BJ (cell line): ENCODE measurements around the gene AP1AR. TPM values are rescaled to one million over a fixed set of nuclear protein-coding genes. Genes with fewer than 3 reads are reported as not detected.
"Not testable (repeated sequence)": the region's sequence is repeated elsewhere in the genome, so short reads cannot be mapped to it uniquely, and the experiment has no call there.

Experiments used
- CTCF ChIA-PET: fragments of 350-600 bp; formaldehyde crosslinking; extraction: SDS; loops from one replicate; lab custom pipeline; 2021; ENCODE audit warnings: antibody characterized with exemption, inconsistent platforms; lab: Yijun Ruan, JAX
- POLR2A ChIA-PET: fragments of 300-600 bp; sonication (Branson Sonifier 250); formaldehyde crosslinking; extraction: SDS; loops from one replicate; lab custom pipeline; 2021; ENCODE audit warnings: antibody characterized with exemption; lab: Charles Lee
- DNase-seq: peaks from one replicate; pipeline ENCODE4 v3.0.0-alpha.2; 2011; ENCODE audit warnings: low read depth
- H3K27me3 ChIP-seq: 2 replicates; pipeline ENCODE4 v1.6.0; 2011; ENCODE audit warnings: low read length; ENCODE audit not compliant: control insufficient read depth, insufficient read depth
- H3K36me3 ChIP-seq: 2 replicates; pipeline ENCODE4 v1.5.1; 2011; ENCODE audit warnings: low read length; ENCODE audit not compliant: control insufficient read depth, insufficient read depth
- H3K4me3 ChIP-seq: 2 replicates; pipeline ENCODE4 v1.5.1; 2011; ENCODE audit warnings: low read depth, mild to moderate bottlenecking, control low read depth, low read length
- CTCF ChIP-seq: IDR thresholded peaks from 2 replicates; pipeline ENCODE4 v1.5.1; 2011; ENCODE audit warnings: low read depth, mild to moderate bottlenecking, control low read depth, inconsistent platforms, low read length, moderate library complexity; ENCODE audit not compliant: insufficient read depth
- polyA plus RNA-seq: library from polyadenylated mRNA; depleted of rRNA; stranded (reverse); fragments of >200 nt; gene quantifications from 2 replicates; pipeline ENCODE4 v1.2.3, GENCODE V29; 2011

AP1AR gene
- polyA plus RNA-seq, 1 experiment = 3.3 TPM

GRCh38 chr4:112277705-112278448 is 46.3 kb downstream of the AP1AR start:
- no peak overlapping the region for H3K4me3 ChIP-seq
- DNase-seq = no peak
- no peaks in the 10 kb centered on the region for H3K36me3 ChIP-seq
- H3K27me3 ChIP-seq = no peaks in the 10 kb centered on the region
- ChIA-PET POLR2A (no interaction called here), CTCF (no interaction called here)
- TF ChIP-seq CTCF = no peak

- Histone ChIP-seq H3K4me3 (no peak overlapping the region), H3K36me3 (no peaks in the 10 kb centered on the region), H3K27me3 (no peaks in the 10 kb centered on the region)
- ChIA-PET CTCF (interaction anchor here (0.6 to 3.0 kb wide), 2 partner anchors 12 to 477 kb away, joined by 3 to 11 read pairs; no protein-coding TSS in a partner anchor), POLR2A (interaction anchor here (0.7 kb wide), 1 partner anchor 358 kb away, joined by 5 read pairs; no protein-coding TSS in a partner anchor)
- TF ChIP-seq CTCF = no peak
- DNase-seq = no peak
Observed at GRCh38 chr4:112279025-112279881, 47.7 kb downstream of the AP1AR start.

- no peak for DNase-seq
- no peaks in the 10 kb centered on the region for H3K27me3 ChIP-seq
- TF ChIP-seq CTCF = no peak
- POLR2A ChIA-PET = no interaction called here
- H3K36me3 ChIP-seq = no peaks in the 10 kb centered on the region
- CTCF ChIA-PET = interaction anchor here (0.7 to 3.0 kb wide), 2 partner anchors 13 to 18 kb away, joined by 4 to 11 read pairs; no protein-coding TSS in a partner anchor
- no peak overlapping the region for H3K4me3 ChIP-seq
Observed at GRCh38 chr4:112279882-112280315, 48.3 kb downstream of the AP1AR start.

GRCh38 chr4:112280386-112281056 is 48.9 kb downstream of the AP1AR start:
- ChIA-PET POLR2A (no interaction called here), CTCF (interaction anchor here (0.7 to 3.0 kb wide), 2 partner anchors 13 to 19 kb away, joined by 4 to 11 read pairs; no protein-coding TSS in a partner anchor)
- no peak for TF ChIP-seq CTCF
- Histone ChIP-seq H3K27me3 (no peaks in the 10 kb centered on the region), H3K4me3 (no peak overlapping the region), H3K36me3 (no peaks in the 10 kb centered on the region)
- no peak for DNase-seq

GRCh38 chr4:112281895-112282398 is 50.4 kb downstream of the AP1AR start:
- H3K36me3 ChIP-seq, H3K27me3 ChIP-seq, DNase-seq, POLR2A ChIA-PET, H3K4me3 ChIP-seq: not testable (repeated sequence)
- CTCF ChIA-PET = interaction anchor here (3.0 kb wide), 1 partner anchor 15 kb away, joined by 11 read pairs; no protein-coding TSS in a partner anchor
